HG03354 (cell line): ENCODE data around the gene AGR2.
"Not testable (repeated sequence)": the region's sequence is repeated elsewhere in the genome, so short reads cannot be mapped to it uniquely, and the experiment has no call there.

ENCODE experiments used
- ATAC-seq: cut with Tn5 transposase; IDR thresholded peaks from one replicate; pipeline ENCODE4 v1.9.1; 2021; ENCODE audit warnings: mild to moderate bottlenecking; ENCODE audit not compliant: unreplicated experiment, poor library complexity, severe bottlenecking

Gene AGR2

GRCh38 chr7:16804674-16805439, at the start of gene AGR2:
Gene AGR2 (minus strand): TSS chr7:16804999. CDS start chr7:16801796, 3,203 bp downstream.
- no peak for ATAC-seq

- not testable (repeated sequence) for ATAC-seq
Measured at GRCh38 chr7:16853189-16853588, 48.4 kb upstream of the AGR2 start.

- ATAC-seq = no peak
Measured at GRCh38 chr7:16851829-16852228, 47.0 kb upstream of the AGR2 start.

- no peak for ATAC-seq
Measured at GRCh38 chr7:16850614-16851466, 46.0 kb upstream of the AGR2 start.

GRCh38 chr7:16849296-16850148, 44.7 kb upstream of the AGR2 start:
- ATAC-seq = no peak

GRCh38 chr7:16847381-16847860, 42.6 kb upstream of the AGR2 start:
- ATAC-seq = no peak

- no peak for ATAC-seq
Measured at GRCh38 chr7:16846601-16847165, 41.9 kb upstream of the AGR2 start.

GRCh38 chr7:16845746-16846145, 40.9 kb upstream of the AGR2 start:
- ATAC-seq = no peak

- ATAC-seq = no peak
Measured at GRCh38 chr7:16841681-16842080, 36.9 kb upstream of the AGR2 start.

- no peak for ATAC-seq
Measured at GRCh38 chr7:16840094-16840493, 35.3 kb upstream of the AGR2 start.

- ATAC-seq = no peak
Measured at GRCh38 chr7:16839646-16840045, 34.8 kb upstream of the AGR2 start.

GRCh38 chr7:16838891-16839290, 34.1 kb upstream of the AGR2 start:
- ATAC-seq = no peak

GRCh38 chr7:16838386-16838785, 33.6 kb upstream of the AGR2 start:
- ATAC-seq = no peak

- ATAC-seq = no peak
Measured at GRCh38 chr7:16836481-16836880, 31.7 kb upstream of the AGR2 start.

- ATAC-seq = no peak
Measured at GRCh38 chr7:16833373-16833772, 28.6 kb upstream of the AGR2 start.

GRCh38 chr7:16826060-16826459, 21.3 kb upstream of the AGR2 start:
- ATAC-seq = no peak

- no peak for ATAC-seq
Measured at GRCh38 chr7:16822029-16822428, 17.2 kb upstream of the AGR2 start.

- ATAC-seq = no peak
Measured at GRCh38 chr7:16818732-16819131, 13.9 kb upstream of the AGR2 start.

GRCh38 chr7:16817536-16817935, 12.7 kb upstream of the AGR2 start:
- no peak for ATAC-seq

- ATAC-seq = no peak
Measured at GRCh38 chr7:16816824-16817223, 12.0 kb upstream of the AGR2 start.
